Liver (tissue), 9 donors: ENCODE results near the gene MYL12B. TPM values are rescaled to one million over a fixed set of nuclear protein-coding genes. Genes with fewer than 3 reads are reported as not detected.
"Not testable (repeated sequence)": the region's sequence is repeated elsewhere in the genome, so short reads cannot be mapped to it uniquely, and the experiment has no call there.

Experiments
- DNase-seq: peaks from one replicate; pipeline ENCODE4 v3.0.0-alpha.2; 2017; ENCODE audit warnings: low spot score
- H3K27ac ChIP-seq, 2 donors: one replicate each; pipeline ENCODE4 v1.7.0; 2013; ENCODE audit warnings: inconsistent platforms in 2 of 2, low read length in 2 of 2, control low read depth in 1 of 2, low read depth in 1 of 2, mild to moderate bottlenecking in 1 of 2
- H3K27me3 ChIP-seq, 4 donors: one replicate each; pipeline versions ENCODE4 v1.6.1 to v1.7.0; 2013; ENCODE audit warnings: low read length in 3 of 4, inconsistent platforms in 1 of 4, mild to moderate bottlenecking in 1 of 4, moderate library complexity in 1 of 4; ENCODE audit not compliant: control insufficient read depth in 4 of 4, insufficient read depth in 4 of 4
- H3K36me3 ChIP-seq, 4 donors: one replicate each; pipeline versions ENCODE4 v1.6.1 to v1.7.0; 2013; ENCODE audit warnings: low read length in 3 of 4, mild to moderate bottlenecking in 3 of 4, low read depth in 1 of 4, moderate library complexity in 1 of 4; ENCODE audit not compliant: control insufficient read depth in 4 of 4, insufficient read depth in 3 of 4
- H3K4me1 ChIP-seq, 4 donors: one replicate each; pipeline versions ENCODE4 v1.6.1 to v1.7.0; 2013; ENCODE audit warnings: low read length in 3 of 4, mild to moderate bottlenecking in 3 of 4, moderate library complexity in 1 of 4; ENCODE audit not compliant: control insufficient read depth in 4 of 4, insufficient read depth in 4 of 4
- H3K4me3 ChIP-seq, 3 donors: one replicate each; pipeline versions ENCODE4 v1.6.1 to v1.7.0; 2013; ENCODE audit warnings: low read length in 3 of 3, control low read depth in 1 of 3, low read depth in 1 of 3, mild to moderate bottlenecking in 1 of 3
- H3K9ac ChIP-seq, 2 donors: one replicate each; pipeline ENCODE4 v1.7.0; 2013; ENCODE audit warnings: low read length in 2 of 2, mild to moderate bottlenecking in 2 of 2, moderate library complexity in 2 of 2, control low read depth in 1 of 2, low read depth in 1 of 2
- H3K9me3 ChIP-seq, 4 donors: one replicate each; pipeline versions ENCODE4 v1.6.1 to v1.7.0; 2013; ENCODE audit warnings: low read length in 3 of 4; ENCODE audit not compliant: control insufficient read depth in 4 of 4
- ATF3 ChIP-seq: IDR thresholded peaks from 2 replicates; pipeline ENCODE4 v1.6.1; 2016; ENCODE audit warnings: antibody characterized with exemption
- CTCF ChIP-seq: fragments of 150-350 bp; IDR thresholded peaks from 2 replicates; pipeline ENCODE4 v1.5.1; 2017; ENCODE audit warnings: improper control_type of control experiment, low read depth, low read length; ENCODE audit not compliant: missing input control
- EGR1 ChIP-seq, 2 donors: IDR thresholded peaks; 2 replicates each; pipeline ENCODE4 v1.6.1; 2016 to 2018; ENCODE audit warnings: antibody characterized with exemption in 2 of 2, low read depth in 2 of 2
- FOXA1 ChIP-seq: IDR thresholded peaks from 2 replicates; pipeline ENCODE4 v1.6.1; 2016; ENCODE audit warnings: antibody characterized with exemption
- FOXA2 ChIP-seq: IDR thresholded peaks from 2 replicates; pipeline ENCODE4 v1.6.1; 2016; ENCODE audit warnings: antibody characterized with exemption
- GABPA ChIP-seq, 2 donors: IDR thresholded peaks in 1 of 2; conservative IDR thresholded peaks in 1 of 2; 2 replicates each; pipeline ENCODE4 v1.6.1; 2016; ENCODE audit warnings: antibody characterized with exemption in 2 of 2, mild to moderate bottlenecking in 1 of 2, moderate library complexity in 1 of 2
- HNF4A ChIP-seq, 2 donors: conservative IDR thresholded peaks; 2 replicates each; pipeline ENCODE4 v1.6.1; 2016; ENCODE audit warnings: antibody characterized with exemption in 2 of 2, mild to moderate bottlenecking in 2 of 2
- HNF4G ChIP-seq: IDR thresholded peaks from 2 replicates; pipeline ENCODE4 v1.6.1; 2016; ENCODE audit warnings: antibody characterized with exemption
- JUND ChIP-seq, 2 donors: IDR thresholded peaks; 2 replicates each; pipeline ENCODE4 v1.6.1; 2016; ENCODE audit warnings: antibody characterized with exemption in 2 of 2
- NR2F2 ChIP-seq: IDR thresholded peaks from 2 replicates; pipeline ENCODE4 v1.6.1; 2016; ENCODE audit warnings: antibody characterized with exemption
- RAD21 ChIP-seq, 2 donors: IDR thresholded peaks; 2 replicates each; pipeline ENCODE4 v1.6.1; 2016; ENCODE audit warnings: antibody characterized with exemption in 2 of 2, mild to moderate bottlenecking in 2 of 2
- REST ChIP-seq: IDR thresholded peaks from 2 replicates; pipeline ENCODE4 v1.6.1; 2016; ENCODE audit warnings: antibody characterized with exemption, mild to moderate bottlenecking
- RXRA ChIP-seq, 2 donors: IDR thresholded peaks; 2 replicates each; pipeline ENCODE4 v1.6.1; 2017 to 2018; ENCODE audit warnings: antibody characterized with exemption in 2 of 2, mild to moderate bottlenecking in 1 of 2
- SP1 ChIP-seq: IDR thresholded peaks from 2 replicates; pipeline ENCODE4 v1.6.1; 2018; ENCODE audit warnings: antibody characterized with exemption, mild to moderate bottlenecking
- TAF1 ChIP-seq: conservative IDR thresholded peaks from 2 replicates; pipeline ENCODE4 v1.6.1; 2016; ENCODE audit warnings: antibody characterized with exemption, mild to moderate bottlenecking
- YY1 ChIP-seq: IDR thresholded peaks from 2 replicates; pipeline ENCODE4 v1.6.1; 2016; ENCODE audit warnings: antibody characterized with exemption, mild to moderate bottlenecking
- ZBTB33 ChIP-seq: IDR thresholded peaks from 2 replicates; pipeline ENCODE4 v1.6.1; 2016; ENCODE audit warnings: antibody characterized with exemption
- WGBS: extraction: QIAGEN DNeasy Blood & Tissue Kit; methylation state at CpG from one replicate; pipeline ENCODE4 v1.1.7; 2013; 5-methylcytosine and 5-hydroxymethylcytosine counted together
- polyA plus RNA-seq, 2 donors: library from polyadenylated mRNA; stranded (reverse) in 1 of 2; unstranded in 1 of 2; fragments of 200-250 nt in 1 of 2; fragments of >200 nt in 1 of 2; fragmentation: Nextera tagmentation in 1 of 2; extraction: Ambion mirVana in 1 of 2; gene quantifications; one replicate each; pipeline versions ENCODE4 v1.2.1 to v1.2.3, GENCODE V29; 2013 to 2015
- total RNA-seq, 2 donors: library from RNA; depleted of rRNA; stranded (reverse); fragments of >200 nt; gene quantifications; one replicate each; pipeline ENCODE4 v1.2.3, GENCODE V29; 2014
- donor health status: healthy.
- donor health status: healthy.
- donor health status: healthy.
- donor health status: healthy.
- donor health status: healthy.

Gene MYL12B
- total and polyA plus RNA-seq, 4 donors: 106 to 303 (median 155) TPM

GRCh38 chr18:3313685-3314084 is 51.8 kb downstream of the MYL12B start:
- DNase-seq: no peak
- Histone ChIP-seq H3K27me3 (no peaks in the 10 kb centered on the region), H3K4me3 (no peak overlapping the region), H3K9ac (no peak overlapping the region), H3K27ac (no peak overlapping the region), H3K9me3 (no peaks in the 10 kb centered on the region), H3K36me3 (no peaks in the 10 kb centered on the region), H3K4me1 (no peaks in the 10 kb centered on the region)
- TF ChIP-seq FOXA2 (no peak), HNF4A (conservative IDR thresholded peaks at IDR 0.05) (peak; percentile 15 to 45), NR2F2 (no peak)
- WGBS: 38% methylated on average over 4 of the region's 4 CpGs

GRCh38 chr18:3315344-3315743 is 53.4 kb downstream of the MYL12B start:
- H3K36me3 ChIP-seq, H3K9ac ChIP-seq, H3K4me1 ChIP-seq, H3K9me3 ChIP-seq, DNase-seq, H3K27me3 ChIP-seq, H3K27ac ChIP-seq, H3K4me3 ChIP-seq: not testable (repeated sequence)
- WGBS: 98% methylated on average over 1 of the region's 1 CpG

- Histone ChIP-seq H3K36me3 (no peaks in the 10 kb centered on the region), H3K9me3 (no peaks in the 10 kb centered on the region), H3K9ac (no peak overlapping the region), H3K27me3 (no peaks in the 10 kb centered on the region), H3K4me1 (no peaks in the 10 kb centered on the region), H3K4me3 (no peak overlapping the region), H3K27ac (no peak overlapping the region)
- no peak for TF ChIP-seq JUND (IDR thresholded peaks at IDR 0.05)
- no peak for TF ChIP-seq RXRA (IDR thresholded peaks at IDR 0.05)
- no peak for TF ChIP-seq HNF4A (conservative IDR thresholded peaks at IDR 0.05)
- TF ChIP-seq ZBTB33: no peak
- no peak for TF ChIP-seq GABPA (IDR thresholded peaks at IDR 0.05 in 1 of 2, conservative IDR thresholded peaks at IDR 0.05 in 1 of 2)
- TF ChIP-seq TAF1: no peak
- no peak for TF ChIP-seq RAD21 (IDR thresholded peaks at IDR 0.05)
- no peak for TF ChIP-seq FOXA2
- no peak for TF ChIP-seq YY1
- TF ChIP-seq SP1: no peak
- no peak for TF ChIP-seq CTCF
- no peak for TF ChIP-seq REST
- no peak for TF ChIP-seq ATF3
- no peak for TF ChIP-seq HNF4G
- no peak for TF ChIP-seq FOXA1
- no peak for TF ChIP-seq EGR1 (IDR thresholded peaks at IDR 0.05; ENCODE audit: low read depth in 2 of 2)
- TF ChIP-seq NR2F2: no peak
- DNase-seq: no peak
- 82% methylated on average over 5 of the region's 5 CpGs for WGBS
These were observed 57.5 kb downstream of the MYL12B start for GRCh38 chr18:3319399-3319798.
